Stimulated activated CD4-positive, alpha-beta T cell treated with anti-CD3 and anti-CD28 coated beads, Interleukin-1b, Interleukin-23, amount 100 ng/mL, for 48 hours (primary cell): ENCODE measurements around the gene RHOBTB3.

Experiments used
- DNase-seq: peaks from one replicate; pipeline ENCODE4 v3.0.0-alpha.2; 2020

Gene RHOBTB3

DNA sequence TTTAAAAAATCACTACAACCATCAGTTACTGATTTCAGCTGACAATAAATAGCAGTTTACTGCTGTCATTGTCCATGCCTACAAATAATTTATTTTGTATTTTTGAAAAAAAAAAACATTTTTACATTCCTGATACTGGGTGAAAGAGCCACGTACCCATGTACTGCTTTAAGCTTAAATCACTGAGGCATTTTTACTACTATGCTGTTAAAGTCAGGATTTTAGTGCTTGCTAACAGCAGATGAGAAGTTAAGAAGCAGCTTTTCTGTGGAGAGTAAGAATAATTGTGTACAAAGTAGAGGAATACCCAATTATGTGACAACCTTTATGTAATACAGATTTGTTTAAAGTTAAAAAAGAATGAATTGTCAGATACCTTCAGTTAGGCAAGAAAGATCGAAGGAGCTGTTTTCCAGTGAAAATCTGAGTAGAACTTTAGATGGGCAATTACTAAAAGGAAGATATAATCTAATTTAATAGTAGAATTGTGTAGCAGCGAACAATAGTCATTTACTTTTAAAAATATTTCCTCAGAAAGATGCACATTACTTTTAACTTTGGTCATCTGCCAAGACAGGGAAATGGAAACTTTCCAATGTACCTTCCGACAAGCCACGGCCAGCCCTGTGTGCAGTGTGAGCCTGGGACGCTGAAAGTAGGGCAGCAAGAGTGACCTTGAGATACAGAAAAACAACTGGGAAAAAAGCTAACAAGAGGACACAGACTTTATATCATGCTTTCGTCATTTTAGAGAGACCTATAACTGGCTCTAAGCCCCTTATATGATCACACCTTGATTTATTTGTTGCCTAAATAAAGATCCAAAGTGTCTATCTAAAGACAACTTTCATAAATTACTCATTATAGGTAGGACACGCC is 39.9 kb downstream of the RHOBTB3 start:
- DNase-seq = no peak

DNA sequence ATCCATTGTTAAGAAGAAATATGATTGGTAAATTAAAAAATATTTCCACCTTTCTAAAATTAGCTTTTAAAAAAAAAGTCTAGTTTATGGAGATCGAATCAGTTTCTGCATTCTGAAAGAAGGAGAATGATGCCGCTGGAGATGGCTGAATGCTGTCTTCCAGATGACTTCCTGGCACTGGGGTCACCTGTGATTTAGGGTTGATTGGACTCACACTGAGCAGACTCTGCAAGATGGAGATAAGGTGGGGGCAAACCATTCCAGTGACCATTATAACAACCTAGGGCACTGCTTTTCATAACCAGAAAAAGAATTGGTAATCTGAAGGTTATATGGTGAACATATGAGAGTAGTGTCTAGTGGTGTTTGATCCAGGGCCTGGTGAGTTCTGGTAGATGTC is 40.8 kb downstream of the RHOBTB3 start:
- DNase-seq = no peak

- no peak for DNase-seq
Observed at GRCh38 chr5:95773335-95774059, 42.4 kb downstream of the RHOBTB3 start.

GRCh38 chr5:95777441-95777840 is 46.3 kb downstream of the RHOBTB3 start:
- DNase-seq = no peak

DNA sequence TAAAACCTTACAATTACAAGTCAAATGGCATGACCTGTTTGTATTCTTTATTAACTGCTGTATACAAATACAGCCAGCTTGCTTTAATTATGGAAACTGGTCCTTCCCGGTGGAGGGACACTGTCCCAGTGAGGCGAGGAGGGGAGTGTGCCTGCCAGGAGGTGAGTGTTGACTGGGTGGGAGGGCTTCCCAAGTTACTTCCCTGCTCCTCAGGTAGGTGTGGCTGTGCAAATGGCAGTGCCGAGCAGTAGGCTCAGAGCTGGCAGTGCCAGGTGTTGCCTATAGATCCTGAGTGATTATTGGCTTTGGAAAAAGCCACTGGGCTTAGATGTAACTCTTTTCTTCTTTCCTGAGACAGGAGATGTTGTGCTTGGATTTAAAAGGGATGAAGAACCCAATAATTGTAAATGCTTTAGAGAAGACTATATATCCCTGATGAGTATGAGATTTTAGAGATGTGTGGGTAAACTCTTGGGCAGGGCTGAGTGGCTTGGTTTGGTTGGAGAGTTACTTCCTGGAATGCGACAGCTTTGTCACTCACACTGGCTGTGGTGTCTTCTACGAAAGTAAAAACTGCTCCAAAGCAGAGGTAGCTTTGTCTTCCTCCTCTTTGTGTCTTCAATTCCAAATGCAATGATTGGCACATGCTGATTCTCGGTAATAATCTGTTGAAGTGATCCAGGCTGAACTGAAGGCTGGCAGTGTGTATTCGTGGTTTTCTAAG is 47.7 kb downstream of the RHOBTB3 start:
- no peak for DNase-seq

DNA sequence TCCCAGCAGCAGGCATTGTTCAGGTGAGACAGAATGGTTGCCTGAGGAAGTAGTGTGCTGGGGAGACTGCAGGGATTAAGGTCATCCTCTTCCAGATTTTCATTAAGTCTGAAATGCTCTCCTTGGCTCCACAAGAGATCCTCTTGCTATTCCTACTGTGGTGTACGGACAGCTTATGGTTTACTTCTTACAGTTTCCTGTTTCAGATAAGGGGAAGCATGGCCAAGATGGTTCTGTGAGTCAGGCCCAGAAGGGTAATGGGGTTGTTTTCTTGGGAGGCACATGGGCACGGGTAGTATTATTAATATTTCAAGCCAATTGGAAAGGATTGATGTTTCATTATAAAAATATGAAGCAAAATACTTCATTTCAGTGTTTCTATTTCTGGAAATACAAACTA is 48.5 kb downstream of the RHOBTB3 start:
- DNase-seq = no peak

DNA sequence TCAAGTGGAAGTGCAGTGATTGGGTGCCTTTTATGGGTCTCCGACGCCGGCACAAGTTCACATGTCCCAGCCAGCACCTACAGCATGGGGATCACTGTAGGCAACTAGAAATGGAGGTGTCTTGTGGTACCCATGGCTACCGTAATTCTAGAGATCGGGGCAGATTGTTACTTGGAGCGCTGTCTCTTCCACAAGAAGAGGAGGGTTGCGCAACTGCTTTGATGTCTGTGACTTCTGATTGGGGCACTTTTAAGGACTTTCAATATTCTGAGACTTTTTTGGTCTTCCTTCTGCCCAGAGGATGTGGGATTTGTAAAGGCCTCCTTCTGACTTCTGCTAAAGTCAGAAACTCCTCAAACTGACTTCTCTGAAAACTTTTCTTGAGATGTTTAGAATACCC is 49.5 kb downstream of the RHOBTB3 start:
- DNase-seq = no peak

GRCh38 chr5:95781101-95781583 is 50.0 kb downstream of the RHOBTB3 start:
- peak; percentile 62 for DNase-seq

DNA sequence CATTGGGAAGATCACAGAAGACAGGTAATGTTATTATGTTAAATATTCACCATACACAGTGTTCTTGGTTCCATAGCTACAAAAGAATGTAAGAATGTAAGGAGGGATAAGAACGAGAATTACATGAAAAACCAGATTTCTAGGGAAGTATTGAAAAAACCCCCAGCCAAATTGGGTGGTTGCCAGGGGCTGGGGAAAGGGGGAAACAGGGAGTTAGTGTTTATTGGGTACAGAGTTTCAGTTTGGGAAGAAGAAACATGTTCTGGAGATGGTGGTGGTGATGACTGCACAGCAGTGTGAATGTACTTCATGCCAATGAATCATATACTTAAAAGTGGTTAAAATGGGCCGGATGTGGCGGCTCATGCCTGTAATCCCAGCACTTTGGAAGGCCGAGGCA is 51.0 kb downstream of the RHOBTB3 start:
- DNase-seq = no peak

DNA sequence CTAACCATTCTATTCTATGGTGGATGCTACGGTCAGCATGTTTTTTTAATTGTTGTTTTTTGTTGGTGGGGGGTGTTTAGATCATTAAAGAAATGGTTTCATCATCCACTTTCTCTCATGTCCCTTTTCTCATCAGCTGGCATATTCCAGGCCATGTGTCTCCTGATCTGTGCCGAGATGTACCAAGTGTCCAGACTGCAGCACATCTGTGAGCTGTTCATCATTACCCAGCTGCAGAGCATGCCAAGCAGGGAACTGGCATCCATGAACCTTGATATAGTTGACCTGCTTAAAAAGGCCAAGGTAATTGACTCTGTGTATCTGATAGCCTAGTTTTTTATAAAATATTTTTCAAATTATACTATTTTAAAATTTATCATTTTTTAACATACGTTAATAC is 52.5 kb downstream of the RHOBTB3 start:
- DNase-seq = no peak

- DNase-seq = no peak
Observed at GRCh38 chr5:95784514-95785302, 53.6 kb downstream of the RHOBTB3 start.

DNA sequence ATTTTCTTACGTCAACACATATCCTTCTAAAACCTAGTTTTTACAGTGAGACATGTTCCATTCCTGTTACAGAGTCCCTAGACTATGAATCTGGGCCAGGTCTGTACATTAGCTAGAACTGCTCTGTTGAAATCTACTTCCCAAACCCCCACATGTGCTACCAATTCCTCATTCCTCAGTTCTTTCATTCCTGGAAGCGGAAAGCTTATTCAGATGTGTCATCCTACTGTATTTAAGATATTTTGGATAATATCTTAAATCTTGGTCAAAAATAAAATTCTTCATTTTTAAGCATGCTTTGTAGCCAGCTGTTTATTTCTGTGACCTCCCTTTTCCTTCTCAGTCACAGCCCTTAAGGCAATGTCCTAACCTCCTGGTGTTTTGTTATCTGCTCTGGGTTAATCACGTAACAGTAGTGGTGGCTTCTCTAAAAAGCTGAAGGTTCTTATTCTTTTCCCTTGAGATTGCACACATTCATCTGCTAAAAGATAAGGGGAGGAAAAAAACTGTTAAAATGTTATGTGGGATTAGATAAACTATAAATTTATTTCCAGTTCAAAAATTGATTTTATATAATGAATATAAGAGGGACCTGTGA is 55.8 kb downstream of the RHOBTB3 start:
- no peak for DNase-seq

DNA sequence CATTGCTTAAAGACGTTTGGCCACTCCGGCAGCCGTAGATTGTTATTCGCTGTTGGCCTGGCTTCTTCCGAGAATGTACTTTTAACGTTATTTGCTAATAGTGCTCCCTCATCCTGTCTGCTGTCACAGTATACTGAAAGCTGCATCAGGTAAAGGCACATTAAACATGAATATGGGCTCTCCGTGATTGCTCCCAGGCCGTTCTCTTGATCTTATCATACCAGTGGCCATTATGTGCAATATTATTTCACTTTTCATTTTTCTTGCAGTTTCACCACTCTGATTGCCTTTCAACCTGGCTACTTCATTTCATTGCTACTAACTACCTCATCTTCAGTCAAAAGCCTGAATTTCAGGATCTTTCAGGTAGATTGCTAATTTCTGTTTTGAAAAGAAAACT is 57.4 kb downstream of the RHOBTB3 start:
- no peak for DNase-seq

GRCh38 chr5:95791751-95792150 is 60.6 kb downstream of the RHOBTB3 start:
- no peak for DNase-seq

GRCh38 chr5:95794070-95794516 is 63.0 kb downstream of the RHOBTB3 start:
- no peak for DNase-seq

GRCh38 chr5:95797301-95797700 is 66.2 kb downstream of the RHOBTB3 start:
- DNase-seq = no peak

- no peak for DNase-seq
Observed at GRCh38 chr5:95798048-95798447, 66.9 kb downstream of the RHOBTB3 start.

GRCh38 chr5:95798545-95798944 is 67.4 kb downstream of the RHOBTB3 start:
- no peak for DNase-seq

- no peak for DNase-seq
Observed at GRCh38 chr5:95799191-95799835, 68.2 kb downstream of the RHOBTB3 start.

DNA sequence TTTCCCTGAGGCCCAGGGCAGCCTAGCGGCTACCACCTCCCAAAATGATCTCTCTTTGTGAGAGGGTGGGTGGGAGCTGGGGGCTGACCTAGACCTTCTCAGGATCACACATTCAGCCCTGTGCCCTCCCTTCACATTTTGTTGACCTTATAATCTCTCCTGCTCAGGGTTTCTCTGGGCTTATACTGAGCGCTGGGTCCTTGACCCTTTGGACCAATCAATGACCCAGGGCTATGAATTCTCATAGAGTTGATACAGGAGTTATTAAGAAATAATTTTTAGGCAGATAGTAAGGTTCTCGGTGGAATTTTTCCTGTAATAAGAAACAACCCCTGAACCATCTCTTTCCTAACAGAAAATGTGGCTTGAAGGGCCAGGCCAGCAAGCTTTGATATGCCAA is 69.4 kb downstream of the RHOBTB3 start:
- no peak for DNase-seq

- no peak for DNase-seq
Observed at GRCh38 chr5:95801532-95801931, 70.4 kb downstream of the RHOBTB3 start.

- DNase-seq = no peak
Observed at GRCh38 chr5:95801961-95802360, 70.8 kb downstream of the RHOBTB3 start.
